NCI-H748 (cell line): ENCODE data around the gene ROCK2.
A peak's percentile ranks its signal among the peaks of the same experiment; 100 is the strongest.

Source experiments
- DNase-seq: peaks from one replicate; lab custom pipeline; 2025; ENCODE audit not compliant: unreplicated experiment; lab: John Stamatoyannopoulos, UW

ROCK2 gene

GRCh38 chr2:11157296-11157695 lies 187.1 kb downstream of the ROCK2 start:
- no peak for DNase-seq

- no peak for DNase-seq
Observed at GRCh38 chr2:11156396-11157075, 187.9 kb downstream of the ROCK2 start.

DNA sequence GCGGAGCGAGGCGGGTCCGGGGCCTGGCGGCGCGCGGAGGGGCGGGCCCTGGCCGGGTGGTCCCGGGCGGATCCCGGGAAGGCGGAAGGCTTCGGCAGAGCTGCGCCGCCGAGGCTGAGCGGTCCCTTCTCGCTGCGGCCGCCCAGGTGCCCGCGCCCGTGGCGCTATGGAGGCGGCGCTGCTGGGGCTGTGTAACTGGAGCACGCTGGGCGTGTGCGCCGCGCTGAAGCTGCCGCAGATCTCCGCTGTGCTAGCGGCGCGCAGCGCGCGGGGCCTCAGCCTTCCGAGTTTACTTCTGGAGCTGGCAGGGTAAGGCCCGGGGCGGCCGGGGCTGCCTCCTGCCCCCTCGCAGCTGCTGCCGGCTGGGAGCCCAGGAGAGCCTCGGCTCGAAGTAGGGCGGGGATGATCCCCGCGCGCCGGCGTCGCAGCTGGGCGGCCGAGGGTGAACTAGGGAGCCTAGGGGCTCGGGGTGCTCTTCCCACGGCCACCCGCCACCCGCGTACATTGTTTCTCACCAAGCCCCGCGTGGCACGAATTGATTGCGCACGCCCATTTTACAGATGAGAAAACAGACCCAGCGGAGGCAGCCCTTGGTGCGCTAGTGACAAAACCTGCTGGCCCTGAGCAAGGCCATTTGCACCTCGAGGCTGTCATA lies 188.9 kb downstream of the ROCK2 start, which contains the start of gene SLC66A3:
Gene SLC66A3, plus strand, starts transcription at position 87 of the 655 bp plus-strand sequence. Its CDS starts 80 bp downstream, at position 167.
- peak; percentile 94 for DNase-seq

GRCh38 chr2:11154923-11155380 lies 189.5 kb downstream of the ROCK2 start:
- DNase-seq = peak; percentile 94

GRCh38 chr2:11154016-11154922 lies 190.2 kb downstream of the ROCK2 start:
- no peak for DNase-seq

GRCh38 chr2:11152591-11152990 lies 191.8 kb downstream of the ROCK2 start:
- DNase-seq = no peak

GRCh38 chr2:11147263-11147662 lies 197.2 kb downstream of the ROCK2 start:
- no peak for DNase-seq

DNA sequence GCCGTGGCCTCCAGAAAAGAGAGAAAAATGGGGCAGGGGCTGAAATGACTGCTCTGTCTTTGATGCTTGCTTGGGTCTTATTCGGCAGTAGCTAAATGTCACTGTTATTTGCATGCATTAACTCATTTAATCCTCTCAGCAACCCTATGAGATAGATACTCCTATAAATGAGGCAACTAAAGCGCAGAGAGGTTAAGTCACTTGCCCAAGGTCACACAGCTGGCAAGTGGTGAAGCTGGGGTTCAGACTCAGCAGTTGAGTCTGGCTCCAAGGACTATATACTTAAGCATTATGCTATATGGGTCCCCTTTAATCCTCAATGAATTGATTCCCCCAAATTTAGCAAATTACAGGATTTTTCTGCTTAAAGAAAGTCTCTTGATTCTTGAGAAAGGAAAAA lies 198.4 kb downstream of the ROCK2 start:
- no peak for DNase-seq

DNA sequence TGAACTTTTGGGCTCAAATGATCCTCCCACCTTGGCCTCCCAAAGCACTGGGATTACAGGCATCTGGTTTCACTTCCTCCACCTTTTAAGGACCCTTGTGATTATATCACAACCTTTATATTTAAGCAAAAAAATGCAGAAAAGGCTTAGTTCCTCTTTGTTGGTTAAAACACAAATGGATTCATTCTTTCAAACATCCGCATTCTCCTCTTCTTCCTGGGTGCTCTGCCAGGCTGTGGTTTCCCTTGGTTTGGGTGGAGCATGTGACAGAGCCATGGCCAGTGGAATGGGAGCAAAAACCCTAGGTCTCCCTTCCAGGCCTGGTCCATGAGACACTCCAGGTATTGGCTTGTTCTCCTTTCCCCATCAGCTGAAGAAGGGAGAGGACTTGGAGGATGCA lies 199.1 kb downstream of the ROCK2 start:
- DNase-seq = no peak

DNA sequence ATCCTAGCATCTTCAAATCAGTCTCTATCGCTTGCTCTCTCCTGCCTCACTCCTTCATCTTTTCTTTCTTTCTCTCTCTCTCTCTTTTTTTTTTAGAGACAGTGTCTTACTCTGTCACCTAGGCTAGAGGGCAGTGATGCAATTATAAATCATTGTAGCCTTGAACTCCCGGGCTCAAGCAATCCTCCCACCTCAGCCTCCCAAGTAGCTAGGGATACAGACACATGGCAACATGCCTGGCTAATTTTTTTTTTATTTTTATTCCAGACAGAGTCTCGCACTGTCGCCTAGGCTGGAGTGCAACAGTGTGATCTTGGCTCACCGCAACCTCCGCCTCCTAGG lies 199.7 kb downstream of the ROCK2 start:
- DNase-seq = no peak

DNA sequence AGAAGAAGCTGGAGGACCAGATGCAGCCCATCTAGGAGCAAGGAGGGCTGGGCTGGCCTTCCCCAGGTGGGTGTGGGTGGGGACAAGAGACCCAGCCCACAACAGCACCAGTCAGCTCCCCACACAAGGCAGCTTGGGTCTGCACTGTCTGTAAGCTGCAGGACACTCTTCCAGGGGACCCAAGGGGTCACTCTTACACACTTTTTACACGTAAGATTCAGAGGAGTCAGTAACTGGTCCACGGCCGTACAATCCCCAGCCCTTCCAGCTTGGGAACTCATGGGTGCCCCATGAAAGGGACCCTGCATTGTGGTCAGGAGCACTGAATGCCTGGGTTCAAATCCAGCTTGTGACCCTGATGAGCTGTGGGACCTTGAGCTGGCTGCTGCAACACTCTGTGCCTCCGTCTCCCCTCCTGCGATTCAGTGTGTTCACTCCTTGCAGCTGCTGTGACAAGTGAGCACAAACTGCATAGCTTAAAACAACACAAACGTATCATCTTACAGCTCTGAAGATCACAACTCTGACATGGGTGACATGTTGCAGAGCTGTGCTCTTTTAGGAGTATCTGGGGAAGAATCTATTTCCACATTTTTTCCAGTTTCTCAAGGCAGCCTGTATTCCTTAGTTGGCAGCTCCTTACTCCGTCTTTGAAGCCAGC lies 200.2 kb downstream of the ROCK2 start:
- no peak for DNase-seq

GRCh38 chr2:11142987-11143386 lies 201.4 kb downstream of the ROCK2 start:
- no peak for DNase-seq

DNA sequence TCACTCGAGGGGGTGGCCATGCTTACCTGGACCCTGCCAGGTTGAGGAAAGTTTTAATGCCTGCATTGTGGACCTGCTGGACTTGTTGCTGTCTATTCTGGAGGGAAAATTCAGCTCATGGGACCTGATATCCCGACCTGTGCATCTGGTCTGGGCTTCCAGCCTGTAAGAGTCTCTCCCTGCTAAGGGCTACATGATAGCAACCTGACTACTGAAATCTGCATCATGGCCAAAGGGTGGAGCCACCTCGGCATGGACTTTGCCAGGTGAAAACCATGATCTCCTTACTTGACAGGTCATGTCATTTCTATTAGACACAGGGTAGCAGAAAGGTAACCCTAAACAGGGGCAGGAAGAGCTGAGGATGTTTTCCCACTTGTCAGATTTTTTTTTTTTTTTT lies 202.1 kb downstream of the ROCK2 start:
- no peak for DNase-seq

DNA sequence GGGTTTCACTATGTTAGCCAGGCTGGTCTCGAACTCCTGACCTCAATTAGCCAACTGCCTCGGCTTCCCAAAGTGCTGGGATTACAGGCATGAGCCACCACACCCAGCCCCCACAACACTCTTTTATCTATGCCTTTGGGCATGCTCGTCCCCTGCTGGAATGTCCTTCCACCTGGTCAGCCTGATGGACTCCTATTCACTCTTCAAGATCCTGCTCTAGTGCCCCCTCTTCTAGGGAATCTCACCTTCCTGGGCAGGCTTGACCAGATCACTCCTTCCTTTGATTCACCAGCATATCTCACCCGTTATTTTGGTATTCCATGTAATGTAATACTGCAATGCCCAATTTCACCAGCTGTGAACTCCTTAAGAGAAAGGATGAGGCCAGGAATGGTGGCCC lies 203.1 kb downstream of the ROCK2 start:
- DNase-seq = no peak

DNA sequence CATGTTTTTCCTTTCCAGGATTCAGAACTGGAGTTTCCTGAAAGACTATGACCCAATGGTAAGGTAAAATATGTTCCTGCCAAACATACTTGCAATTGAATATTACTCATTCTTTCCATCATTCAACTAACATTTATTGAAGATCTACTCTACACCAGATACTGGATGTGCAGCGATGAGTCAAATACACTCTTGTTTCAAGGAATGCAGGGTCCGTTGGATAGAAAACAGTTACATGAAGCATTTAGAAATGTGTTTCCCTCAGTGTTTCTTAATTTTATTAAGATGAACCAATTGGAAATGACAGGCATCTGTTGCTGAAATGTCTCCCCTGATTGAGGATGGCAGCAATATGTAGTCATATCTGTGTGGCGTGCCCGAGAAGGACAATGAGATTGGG lies 203.9 kb downstream of the ROCK2 start:
- no peak for DNase-seq

- no peak for DNase-seq
Observed at GRCh38 chr2:11134349-11134748, 210.1 kb downstream of the ROCK2 start.

DNA sequence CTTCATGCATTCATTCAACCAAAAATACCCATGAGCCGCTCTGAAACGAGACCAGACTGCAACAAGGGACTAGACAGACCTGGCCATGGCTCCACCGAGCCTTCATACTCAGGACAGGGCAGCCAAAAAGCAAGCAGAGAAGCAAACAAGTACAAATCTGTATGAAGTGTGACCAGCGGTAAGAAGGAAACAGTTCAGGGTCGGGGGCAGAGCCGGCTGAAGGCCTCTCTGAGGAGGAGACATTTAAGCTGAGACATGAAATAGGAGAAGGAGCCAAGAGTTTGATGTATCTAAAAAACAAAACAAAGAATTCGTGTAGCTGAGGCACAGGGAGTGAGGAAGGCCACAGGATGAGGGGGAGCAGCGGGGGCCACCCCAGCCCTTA lies 210.5 kb downstream of the ROCK2 start:
- DNase-seq = no peak

- no peak for DNase-seq
Observed at GRCh38 chr2:11133238-11133935, 211.0 kb downstream of the ROCK2 start.

GRCh38 chr2:11132036-11132671 lies 212.3 kb downstream of the ROCK2 start:
- no peak for DNase-seq
